IMR-90 (cell line): ENCODE results near the gene QSOX2. TPM values are rescaled to one million over a fixed set of nuclear protein-coding genes. Genes with fewer than 3 reads are reported as not detected.

Experiments used
- ATAC-seq: fragments of 200-7000 bp; cut with Tn5 transposase; 2 replicates; pipeline ENCODE4 v1.9.1; 2020; ENCODE audit warnings: low read depth, mild to moderate bottlenecking, moderate library complexity
- BruUV-seq: library from RNA; stranded (reverse); fragments of 400-500 nt; replicated peaks from 2 replicates; lab custom pipeline; 2021; lab: Mats Ljungman, UMichigan
- CTCF ChIA-PET: fragments of 300-600 bp; formaldehyde crosslinking; extraction: SDS; loops from one replicate; lab custom pipeline; 2021; ENCODE audit warnings: antibody characterized with exemption; lab: Yijun Ruan, JAX
- POLR2A ChIA-PET: fragments of 300-600 bp; sonication (Branson Sonifier 250); formaldehyde crosslinking; loops from one replicate; lab custom pipeline; 2022; ENCODE audit warnings: antibody characterized with exemption; ENCODE audit not compliant: unreplicated experiment; lab: Charles Lee
- DNase-seq: peaks from one replicate; pipeline ENCODE4 v3.0.0; 2013
- H2AFZ ChIP-seq: replicated peaks from 2 replicates; pipeline ENCODE3; 2013; ENCODE audit warnings: low read length, mild to moderate bottlenecking; ENCODE audit not compliant: poor library complexity
- H2AK5ac ChIP-seq: 2 replicates; pipeline ENCODE4 v1.6.1; 2013; ENCODE audit warnings: low read depth, low read length, inconsistent platforms
- H2AK9ac ChIP-seq: replicated peaks from 2 replicates; pipeline ENCODE3; 2013; ENCODE audit warnings: mild to moderate bottlenecking, low read depth, low read length, moderate library complexity; ENCODE audit not compliant: poor library complexity
- H2BK120ac ChIP-seq: 2 replicates; pipeline ENCODE4 v1.6.1; 2013; ENCODE audit warnings: low read depth, low read length, inconsistent platforms
- H2BK15ac ChIP-seq: 3 replicates; pipeline ENCODE4 v1.6.1; 2013; ENCODE audit warnings: low read depth, low read length, inconsistent platforms
- H2BK20ac ChIP-seq: 2 replicates; pipeline ENCODE4 v1.6.1; 2013; ENCODE audit warnings: low read depth, mild to moderate bottlenecking, inconsistent platforms, low read length, moderate library complexity
- H2BK5ac ChIP-seq: 2 replicates; pipeline ENCODE4 v1.6.1; 2013; ENCODE audit warnings: mild to moderate bottlenecking, low read depth, low read length, inconsistent platforms; ENCODE audit not compliant: poor library complexity, severe bottlenecking
- H3K14ac ChIP-seq: replicated peaks from 2 replicates; pipeline ENCODE4 v1.6.1; 2013; ENCODE audit warnings: low read depth, low read length, inconsistent platforms
- H3K18ac ChIP-seq: 2 replicates; pipeline ENCODE4 v1.6.1; 2013; ENCODE audit warnings: low read depth, low read length, control low read depth
- H3K23ac ChIP-seq: 2 replicates; pipeline ENCODE4 v1.6.1; 2013; ENCODE audit warnings: low read depth, low read length, inconsistent platforms
- H3K27ac ChIP-seq: 2 replicates; pipeline ENCODE4 v1.5.1; 2013; ENCODE audit warnings: mild to moderate bottlenecking, control low read depth, low read length; ENCODE audit not compliant: insufficient read depth
- H3K27me3 ChIP-seq: 2 replicates; pipeline ENCODE4 v1.6.1; 2013; ENCODE audit warnings: low read length; ENCODE audit not compliant: control insufficient read depth, insufficient read depth
- H3K36me3 ChIP-seq: 2 replicates; pipeline ENCODE4 v1.6.1; 2013; ENCODE audit warnings: low read length, mixed read lengths; ENCODE audit not compliant: control insufficient read depth, insufficient read depth
- H3K4ac ChIP-seq: 2 replicates; pipeline ENCODE4 v1.6.1; 2013; ENCODE audit warnings: low read depth, low read length, inconsistent platforms
- H3K4me1 ChIP-seq: 2 replicates; pipeline ENCODE4 v1.6.1; 2013; ENCODE audit warnings: low read length, mixed read lengths; ENCODE audit not compliant: control insufficient read depth, insufficient read depth
- H3K4me2 ChIP-seq: 2 replicates; pipeline ENCODE4 v1.6.1; 2013; ENCODE audit warnings: low read depth, mild to moderate bottlenecking, control low read depth, low read length, moderate library complexity
- H3K4me3 ChIP-seq: 2 replicates; pipeline ENCODE4 v1.5.1; 2013; ENCODE audit warnings: low read depth, mild to moderate bottlenecking, control low read depth, low read length, moderate library complexity; ENCODE audit not compliant: insufficient read depth
- H3K56ac ChIP-seq: 2 replicates; pipeline ENCODE4 v1.6.1; 2013; ENCODE audit warnings: low read length, inconsistent platforms; ENCODE audit not compliant: insufficient read depth; ENCODE audit errors: extremely low read depth
- H3K79me1 ChIP-seq, 2 experiments: 2 replicates each; pipeline ENCODE4 v1.6.1; 2013; ENCODE audit warnings: low read length in 2 of 2, inconsistent platforms in 1 of 2, low read depth in 1 of 2
- H3K9ac ChIP-seq: 2 replicates; pipeline ENCODE4 v1.6.1; 2013; ENCODE audit warnings: low read depth, low read length, control low read depth
- H3K9me1 ChIP-seq: 2 replicates; pipeline ENCODE4 v1.6.1; 2013; ENCODE audit warnings: low read length, inconsistent platforms; ENCODE audit not compliant: insufficient read depth
- H3K9me3 ChIP-seq: 2 replicates; pipeline ENCODE4 v1.6.1; 2013; ENCODE audit warnings: low read length; ENCODE audit not compliant: control insufficient read depth, insufficient read depth
- H4K20me1 ChIP-seq: 2 replicates; pipeline ENCODE4 v1.6.1; 2013; ENCODE audit warnings: low read length, inconsistent platforms; ENCODE audit not compliant: insufficient read depth
- H4K5ac ChIP-seq: 2 replicates; pipeline ENCODE4 v1.6.1; 2013; ENCODE audit warnings: mild to moderate bottlenecking, low read depth, low read length, control low read depth
- H4K8ac ChIP-seq, 2 experiments: 2 replicates each; pipeline ENCODE4 v1.6.1; 2013; ENCODE audit warnings: low read depth in 2 of 2, low read length in 2 of 2, control low read depth in 1 of 2, inconsistent platforms in 1 of 2
- H4K91ac ChIP-seq: 2 replicates; pipeline ENCODE4 v1.6.1; 2013; ENCODE audit warnings: low read depth, low read length, inconsistent platforms; ENCODE audit not compliant: insufficient read depth
- BHLHE40 ChIP-seq: fragments of 150-350 bp; IDR thresholded peaks from 2 replicates; pipeline ENCODE4 v1.6.1; 2016; ENCODE audit warnings: mild to moderate bottlenecking, low read depth, low read length
- CEBPB ChIP-seq: IDR thresholded peaks from 2 replicates; pipeline ENCODE4 v1.6.1; 2012; ENCODE audit warnings: low read depth, low read length, improper control_type of control experiment
- CHD1 ChIP-seq: IDR thresholded peaks from 2 replicates; pipeline ENCODE4 v1.6.1; 2012; ENCODE audit warnings: low read depth, low read length, improper control_type of control experiment
- FOS ChIP-seq: fragments of 150-350 bp; IDR thresholded peaks from 2 replicates; pipeline ENCODE4 v1.6.1; 2016; ENCODE audit warnings: low read depth, low read length
- MAFK ChIP-seq: IDR thresholded peaks from 2 replicates; pipeline ENCODE4 v1.6.1; 2012; ENCODE audit warnings: low read depth, low read length, improper control_type of control experiment
- MAZ ChIP-seq: IDR thresholded peaks from 2 replicates; pipeline ENCODE4 v1.6.1; 2012; ENCODE audit warnings: low read depth, mild to moderate bottlenecking, low read length, improper control_type of control experiment, moderate library complexity, borderline replicate concordance
- MXI1 ChIP-seq: IDR thresholded peaks from 2 replicates; pipeline ENCODE4 v1.6.1; 2012; ENCODE audit warnings: low read depth, mild to moderate bottlenecking, low read length, moderate library complexity, borderline replicate concordance
- NFE2L2 ChIP-seq: fragments of 150-350 bp; IDR thresholded peaks from 2 replicates; pipeline ENCODE4 v1.6.1; 2016; ENCODE audit warnings: low read depth, mild to moderate bottlenecking, low read length
- POLR2A ChIP-seq: IDR thresholded peaks from 2 replicates; pipeline ENCODE4 v1.6.1; 2012; ENCODE audit warnings: mild to moderate bottlenecking, low read depth, low read length
- RAD21 ChIP-seq: IDR thresholded peaks from 2 replicates; pipeline ENCODE4 v1.6.1; 2012; ENCODE audit warnings: low read length, improper control_type of control experiment
- RCOR1 ChIP-seq: IDR thresholded peaks from 2 replicates; pipeline ENCODE4 v1.6.1; 2012; ENCODE audit warnings: mild to moderate bottlenecking, low read length, improper control_type of control experiment; ENCODE audit not compliant: insufficient replicate concordance
- RFX5 ChIP-seq: IDR thresholded peaks from 2 replicates; pipeline ENCODE4 v1.8.0; 2012; ENCODE audit warnings: low read depth, mild to moderate bottlenecking, low read length, moderate library complexity
- SMC3 ChIP-seq: fragments of 150-350 bp; IDR thresholded peaks from 2 replicates; pipeline ENCODE4 v1.6.1; 2016; ENCODE audit warnings: low read depth, mild to moderate bottlenecking, antibody characterized with exemption, low read length, moderate library complexity
- WGBS, 2 experiments: methylation state at CpG; one replicate each; pipeline versions ENCODE4 v1.1.5 to v1.1.7; 2013; ENCODE audit warnings: missing lambda C conversion rate in 2 of 2; ENCODE audit not compliant: insufficient read length in 1 of 2; ENCODE audit errors: extremely low coverage in 2 of 2; 5-methylcytosine and 5-hydroxymethylcytosine counted together
- dilution Hi-C: fragments of 300-500 bp; cut with HindIII; formaldehyde crosslinking; loops from one replicate; pipeline ENCODE4 v1.14.3; 2018; ENCODE audit warnings: low sequenced_read_pairs; ENCODE audit not compliant: unreplicated experiment
- in situ Hi-C: fragments of 300-500 bp; cut with MboI; formaldehyde crosslinking; loops from 3 replicates; pipeline ENCODE4 v1.14.3; 2019; ENCODE audit warnings: low sequenced_read_pairs, inconsistent platforms, mixed read lengths
- intact Hi-C: fragments of 100-400 bp; cut with micrococcal nuclease; formaldehyde crosslinking; loops from 2 replicates; pipeline ENCODE4 v1.10.0; 2022
- polyA plus RNA-seq, 3 experiments: library from polyadenylated mRNA; depleted of rRNA; stranded (reverse); fragments of >200 nt; gene quantifications; 2 replicates each; pipeline ENCODE4 v1.2.3, GENCODE V29; 2012; ENCODE audit warnings: low replicate concordance in 1 of 3
- total RNA-seq: library from RNA; depleted of rRNA; stranded (reverse); fragments of >200 nt; gene quantifications from 2 replicates; pipeline ENCODE4 v1.2.3, GENCODE V29; 2012
- TF ChIP-seq, protein P1 (sequence below): fragments of 150-350 bp; IDR thresholded peaks from 2 replicates; pipeline ENCODE4 v1.6.1; 2017; ENCODE audit warnings: mild to moderate bottlenecking, antibody characterized with exemption, low read length, low read depth
- TF ChIP-seq, protein P2 (sequence below): fragments of 150-350 bp; IDR thresholded peaks from 2 replicates; pipeline ENCODE4 v1.6.1; 2016; ENCODE audit warnings: low read depth, mild to moderate bottlenecking, low read length, moderate library complexity, borderline replicate concordance
- TF ChIP-seq, protein P3 (sequence below): conservative IDR thresholded peaks from 2 replicates; pipeline ENCODE4 v1.5.1; 2012; ENCODE audit warnings: mild to moderate bottlenecking, low read depth, low read length, improper control_type of control experiment

The QSOX2 gene
- total and polyA plus RNA-seq, 2 of the 4 experiments (the other 2 are of a cell fraction) = 5.9 to 12.9 TPM

DNA sequence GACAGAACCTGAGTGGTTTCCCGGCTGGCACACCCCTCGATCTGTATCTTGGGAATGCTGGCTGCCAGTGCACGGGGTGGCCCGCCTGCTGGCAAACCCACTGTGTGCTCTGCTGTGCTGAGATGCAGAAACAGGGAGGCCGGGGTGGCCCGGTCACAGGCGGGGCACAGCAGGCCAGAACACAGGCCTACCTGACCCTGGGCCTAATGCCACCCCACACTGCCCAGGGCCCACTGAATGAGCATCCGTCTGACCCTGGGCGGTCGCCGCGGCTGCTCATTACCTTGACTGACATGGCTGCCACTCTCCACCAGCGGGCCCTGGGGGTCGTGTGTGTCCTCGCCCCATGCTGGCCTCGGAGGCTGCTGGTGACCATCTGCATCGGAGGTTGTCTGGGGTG is 14.2 kb upstream of the QSOX2 start:
- DNase-seq (no peak), ATAC-seq (no peak)
- Histone ChIP-seq H4K20me1 (no peaks in the 10 kb centered on the region), H3K9me1 (no peaks in the 10 kb centered on the region), H4K91ac (no peak overlapping the region), H3K4me2 (no peak overlapping the region), H3K27ac (no peak overlapping the region), H3K23ac (no peak overlapping the region), H3K27me3 (peaks cover 29% of the 10 kb centered on the region), H2AK9ac (no peak overlapping the region), H3K18ac (no peak overlapping the region), H3K36me3 (no peaks in the 10 kb centered on the region), H2AFZ (no peak overlapping the region), H3K9me3 (no peaks in the 10 kb centered on the region), H3K14ac (no peak overlapping the region), H2BK5ac (no peak overlapping the region), H4K8ac (no peak overlapping the region), H3K79me1 (no peaks in the 10 kb centered on the region), H2BK15ac (no peak overlapping the region), H3K56ac (no peak overlapping the region), H2BK20ac (no peak overlapping the region), H2AK5ac (no peak overlapping the region), H3K4me3 (no peak overlapping the region), H4K5ac (no peak overlapping the region), H3K9ac (no peak overlapping the region), H2BK120ac (no peak overlapping the region), H3K4me1 (peaks cover 5% of the 10 kb centered on the region), H3K4ac (no peak overlapping the region)
- ChIA-PET POLR2A (no interaction called here), CTCF (no interaction called here)
- intact Hi-C loops = no loop called here
- in situ Hi-C loops = no loop called here
- BruUV-seq = no TSS peak
- dilution Hi-C loops = no loop called here
- no peak for TF ChIP-seq SMC3
- no peak for TF ChIP-seq MAZ
- TF ChIP-seq BHLHE40 = no peak
- TF ChIP-seq RAD21 = no peak
- TF ChIP-seq POLR2A = no peak
- TF ChIP-seq, protein P1, sequence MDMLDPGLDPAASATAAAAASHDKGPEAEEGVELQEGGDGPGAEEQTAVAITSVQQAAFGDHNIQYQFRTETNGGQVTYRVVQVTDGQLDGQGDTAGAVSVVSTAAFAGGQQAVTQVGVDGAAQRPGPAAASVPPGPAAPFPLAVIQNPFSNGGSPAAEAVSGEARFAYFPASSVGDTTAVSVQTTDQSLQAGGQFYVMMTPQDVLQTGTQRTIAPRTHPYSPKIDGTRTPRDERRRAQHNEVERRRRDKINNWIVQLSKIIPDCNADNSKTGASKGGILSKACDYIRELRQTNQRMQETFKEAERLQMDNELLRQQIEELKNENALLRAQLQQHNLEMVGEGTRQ = no peak
- TF ChIP-seq RFX5 = no peak
- TF ChIP-seq, protein P2, sequence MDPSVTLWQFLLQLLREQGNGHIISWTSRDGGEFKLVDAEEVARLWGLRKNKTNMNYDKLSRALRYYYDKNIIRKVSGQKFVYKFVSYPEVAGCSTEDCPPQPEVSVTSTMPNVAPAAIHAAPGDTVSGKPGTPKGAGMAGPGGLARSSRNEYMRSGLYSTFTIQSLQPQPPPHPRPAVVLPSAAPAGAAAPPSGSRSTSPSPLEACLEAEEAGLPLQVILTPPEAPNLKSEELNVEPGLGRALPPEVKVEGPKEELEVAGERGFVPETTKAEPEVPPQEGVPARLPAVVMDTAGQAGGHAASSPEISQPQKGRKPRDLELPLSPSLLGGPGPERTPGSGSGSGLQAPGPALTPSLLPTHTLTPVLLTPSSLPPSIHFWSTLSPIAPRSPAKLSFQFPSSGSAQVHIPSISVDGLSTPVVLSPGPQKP = no peak
- no peak for TF ChIP-seq NFE2L2
- no peak for TF ChIP-seq RCOR1
- TF ChIP-seq CHD1 = no peak
- TF ChIP-seq FOS = no peak
- TF ChIP-seq MAFK = no peak
- TF ChIP-seq MXI1 = no peak
- TF ChIP-seq, protein P3, sequence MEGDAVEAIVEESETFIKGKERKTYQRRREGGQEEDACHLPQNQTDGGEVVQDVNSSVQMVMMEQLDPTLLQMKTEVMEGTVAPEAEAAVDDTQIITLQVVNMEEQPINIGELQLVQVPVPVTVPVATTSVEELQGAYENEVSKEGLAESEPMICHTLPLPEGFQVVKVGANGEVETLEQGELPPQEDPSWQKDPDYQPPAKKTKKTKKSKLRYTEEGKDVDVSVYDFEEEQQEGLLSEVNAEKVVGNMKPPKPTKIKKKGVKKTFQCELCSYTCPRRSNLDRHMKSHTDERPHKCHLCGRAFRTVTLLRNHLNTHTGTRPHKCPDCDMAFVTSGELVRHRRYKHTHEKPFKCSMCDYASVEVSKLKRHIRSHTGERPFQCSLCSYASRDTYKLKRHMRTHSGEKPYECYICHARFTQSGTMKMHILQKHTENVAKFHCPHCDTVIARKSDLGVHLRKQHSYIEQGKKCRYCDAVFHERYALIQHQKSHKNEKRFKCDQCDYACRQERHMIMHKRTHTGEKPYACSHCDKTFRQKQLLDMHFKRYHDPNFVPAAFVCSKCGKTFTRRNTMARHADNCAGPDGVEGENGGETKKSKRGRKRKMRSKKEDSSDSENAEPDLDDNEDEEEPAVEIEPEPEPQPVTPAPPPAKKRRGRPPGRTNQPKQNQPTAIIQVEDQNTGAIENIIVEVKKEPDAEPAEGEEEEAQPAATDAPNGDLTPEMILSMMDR = no peak
- no peak for TF ChIP-seq CEBPB
- 75% methylated on average over 4 of the region's 17 CpGs; no CpG with 5 or more reads in 1 of the 2 experiments for whole genome bisulfite sequencing, 2 experiments
